OCI-LY7 (cell line): ENCODE measurements around the gene NTRK3.

Source experiments
- CTCF ChIP-seq: fragments of 200-600 bp; sonication (generic); conservative IDR thresholded peaks from 2 replicates; pipeline ENCODE4 v1.5.1; 2014; ENCODE audit warnings: mild to moderate bottlenecking, antibody characterized with exemption, low read length, moderate library complexity, mixed read lengths
- EZH2phosphoT487 ChIP-seq: fragments of 200-600 bp; sonication (generic); IDR thresholded peaks from 2 replicates; pipeline ENCODE4 v1.6.1; 2018; ENCODE audit warnings: low read depth, borderline replicate concordance, mild to moderate bottlenecking, mixed run types, antibody characterized with exemption, low read length, moderate library complexity, mixed read lengths

DNA sequence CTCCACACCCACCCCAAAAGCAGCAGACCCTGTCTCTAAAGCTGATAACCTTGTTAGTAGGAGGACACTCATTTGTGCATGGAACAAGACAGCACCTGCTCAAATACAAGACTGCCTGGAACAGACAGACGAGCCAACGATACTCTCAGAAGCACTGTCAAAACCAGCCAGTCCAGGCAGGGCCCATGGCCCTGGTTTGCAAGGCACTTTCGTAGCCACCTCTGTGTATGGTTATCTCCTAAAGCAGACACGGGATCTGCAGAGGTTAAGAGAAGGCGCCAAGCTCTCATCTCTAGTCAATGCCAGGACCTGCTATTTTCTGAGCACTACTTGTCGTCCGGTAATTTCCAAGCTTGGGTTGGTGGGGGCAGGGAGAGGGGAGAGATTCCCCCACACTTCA lies 10.5 kb downstream of the NTRK3 start:
- no peak for TF ChIP-seq CTCF
- TF ChIP-seq EZH2phosphoT487, result no peak
